HuH-7.5 (cell line): ENCODE data around the gene LSM2.
"Not testable (repeated sequence)": the region's sequence is repeated elsewhere in the genome, so short reads cannot be mapped to it uniquely, and the experiment has no call there.

Experiments
- DNase-seq: peaks from one replicate; pipeline ENCODE4 v3.0.0; 2011; ENCODE audit warnings: low spot score

Gene LSM2

DNA sequence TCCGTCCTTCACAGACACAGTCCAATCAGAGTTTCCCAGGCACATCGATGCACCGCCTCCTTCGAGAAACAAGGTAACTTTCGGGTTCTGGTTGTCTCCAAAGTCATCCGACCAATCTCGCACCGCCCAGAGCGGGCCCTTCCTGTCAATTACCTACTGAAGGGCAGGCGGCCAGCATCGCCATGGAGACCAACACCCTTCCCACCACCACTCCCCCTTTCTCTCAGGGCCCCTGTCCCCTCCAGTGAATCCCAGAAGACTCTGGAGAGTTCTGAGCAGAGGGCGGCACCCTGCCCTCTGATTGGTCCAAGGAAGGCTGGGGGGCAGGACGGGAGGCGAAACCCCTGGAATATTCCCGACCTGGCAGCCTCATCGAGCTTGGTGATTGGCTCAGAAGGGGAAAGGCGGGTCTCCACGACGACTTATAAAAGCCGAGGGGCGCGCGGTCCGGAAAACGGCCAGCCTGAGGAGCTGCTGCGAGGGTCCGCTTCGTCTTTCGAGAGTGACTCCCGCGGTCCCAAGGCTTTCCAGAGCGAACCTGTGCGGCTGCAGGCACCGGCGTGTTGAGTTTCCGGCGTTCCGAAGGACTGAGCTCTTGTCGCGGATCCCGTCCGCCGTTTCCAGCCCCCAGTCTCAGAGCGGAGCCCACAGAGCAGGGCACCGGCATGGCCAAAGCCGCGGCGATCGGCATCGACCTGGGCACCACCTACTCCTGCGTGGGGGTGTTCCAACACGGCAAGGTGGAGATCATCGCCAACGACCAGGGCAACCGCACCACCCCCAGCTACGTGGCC, 20.7 kb upstream of the LSM2 start, which contains the start of gene HSPA1B:
Gene HSPA1B, plus strand, starts transcription at position 453 of the 794 bp plus-strand sequence. Its CDS starts 213 bp downstream, at position 666.
- peak; percentile 88 for DNase-seq

DNA sequence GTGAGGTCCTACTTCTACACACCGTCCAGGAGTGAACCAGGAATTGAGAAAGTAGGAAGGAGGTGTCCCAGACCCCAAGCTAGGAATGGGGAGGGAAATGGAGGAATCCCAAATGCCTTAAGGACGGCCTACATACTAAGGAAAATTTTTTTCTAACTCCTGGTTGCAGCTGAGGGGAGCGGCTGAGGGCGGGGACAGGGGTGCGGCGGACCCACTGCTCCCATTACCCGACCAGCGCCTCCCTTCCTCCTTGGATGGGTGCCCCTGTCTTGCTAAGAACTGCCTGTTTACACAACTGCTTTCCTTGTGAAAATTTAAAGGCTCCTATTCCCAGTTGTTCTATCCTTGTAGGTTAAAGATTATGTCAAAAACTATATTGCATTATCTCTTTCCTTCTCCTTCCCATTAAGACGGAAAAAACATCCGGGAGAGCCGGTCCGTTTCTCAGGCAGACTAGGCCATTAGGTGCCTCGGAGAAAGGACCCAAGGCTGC, 20.1 kb upstream of the LSM2 start:
- DNase-seq, result no peak

DNA sequence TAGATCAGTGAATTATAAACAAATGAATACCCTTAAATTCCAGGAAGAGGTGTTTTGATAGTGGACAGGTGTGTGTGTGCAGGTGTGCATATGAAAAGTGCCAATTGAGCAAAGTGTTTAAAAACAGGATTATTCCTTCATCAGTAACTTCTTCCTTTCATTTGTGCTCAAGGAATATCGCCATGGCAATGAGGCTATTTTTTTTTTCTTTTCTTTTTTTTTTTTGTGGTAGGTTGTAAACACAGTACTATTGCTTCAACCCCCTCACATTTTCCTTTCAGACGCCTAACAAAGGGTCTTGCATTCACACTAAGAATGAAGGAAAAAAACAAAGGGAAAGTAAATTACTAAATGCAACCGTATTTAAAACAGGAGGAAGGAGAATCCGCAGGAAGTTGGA, 18.8 kb upstream of the LSM2 start:
- no peak for DNase-seq

DNA sequence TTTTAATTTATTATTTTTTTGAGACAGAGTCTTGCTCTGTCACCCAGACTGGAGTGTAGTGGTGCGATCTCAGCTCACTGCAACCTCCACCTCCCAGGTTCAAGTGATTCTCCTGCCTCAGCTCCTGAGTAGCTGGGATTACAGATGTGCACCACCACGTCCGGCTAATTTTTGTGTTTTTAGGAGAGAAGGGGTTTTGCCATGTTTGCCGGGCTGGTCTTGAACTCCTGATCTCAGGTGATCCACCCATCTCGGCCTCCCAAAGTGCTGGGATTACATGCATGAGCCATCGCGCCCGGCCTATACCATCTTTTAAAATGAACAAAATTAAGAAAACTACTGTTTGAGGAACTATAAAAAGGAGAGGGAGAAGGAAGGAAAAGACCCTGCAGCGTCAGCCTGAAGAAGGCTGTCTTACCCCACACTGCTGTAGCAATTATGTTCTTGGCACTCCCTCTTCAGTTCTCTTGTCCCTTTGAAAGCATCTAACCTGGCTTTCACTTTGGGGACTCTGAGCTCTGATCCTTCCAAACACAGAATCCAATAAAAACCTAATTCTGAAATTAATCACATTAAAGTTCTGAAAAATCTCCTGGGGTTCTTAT, 16.9 kb upstream of the LSM2 start:
- DNase-seq, result not testable (repeated sequence)

DNA sequence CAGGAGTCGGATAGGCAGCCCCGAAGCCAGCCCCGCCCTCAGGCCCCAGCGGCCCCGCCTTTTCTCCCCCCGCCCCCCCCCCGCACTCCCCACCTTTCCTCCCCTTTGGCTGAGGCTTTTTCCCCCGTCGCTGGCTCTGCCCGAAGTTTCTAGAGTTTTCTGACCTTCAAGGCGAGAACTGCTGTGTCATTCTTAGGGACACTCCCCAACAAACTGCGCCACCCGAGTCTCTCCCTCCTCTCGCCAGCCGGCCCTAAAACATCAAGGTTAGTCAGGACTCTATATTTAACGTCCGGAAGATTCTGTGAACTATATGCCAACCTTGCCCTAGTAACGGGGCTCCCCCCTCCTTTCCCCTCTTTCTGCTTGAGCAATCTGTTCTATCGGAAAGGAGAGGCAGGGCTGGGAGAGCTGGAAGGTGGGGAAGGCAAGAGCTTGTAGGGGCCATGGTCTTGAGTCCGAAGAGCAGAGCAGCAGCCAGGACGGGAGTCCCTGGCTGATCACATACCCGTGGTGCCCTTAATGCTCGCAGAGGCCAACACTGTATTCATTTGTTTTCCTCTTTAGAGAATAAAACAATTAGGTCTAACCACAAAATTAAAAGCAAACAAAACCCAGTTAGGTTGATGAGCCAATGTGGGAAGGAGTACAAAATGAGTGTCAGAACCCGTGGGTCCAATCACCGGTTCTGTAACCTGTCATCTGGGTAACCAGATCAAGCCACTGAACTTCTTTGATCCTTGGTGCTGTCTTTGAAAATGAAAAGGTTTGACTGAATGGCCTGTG, 15.5 kb upstream of the LSM2 start:
- peak; percentile 45 for DNase-seq

DNA sequence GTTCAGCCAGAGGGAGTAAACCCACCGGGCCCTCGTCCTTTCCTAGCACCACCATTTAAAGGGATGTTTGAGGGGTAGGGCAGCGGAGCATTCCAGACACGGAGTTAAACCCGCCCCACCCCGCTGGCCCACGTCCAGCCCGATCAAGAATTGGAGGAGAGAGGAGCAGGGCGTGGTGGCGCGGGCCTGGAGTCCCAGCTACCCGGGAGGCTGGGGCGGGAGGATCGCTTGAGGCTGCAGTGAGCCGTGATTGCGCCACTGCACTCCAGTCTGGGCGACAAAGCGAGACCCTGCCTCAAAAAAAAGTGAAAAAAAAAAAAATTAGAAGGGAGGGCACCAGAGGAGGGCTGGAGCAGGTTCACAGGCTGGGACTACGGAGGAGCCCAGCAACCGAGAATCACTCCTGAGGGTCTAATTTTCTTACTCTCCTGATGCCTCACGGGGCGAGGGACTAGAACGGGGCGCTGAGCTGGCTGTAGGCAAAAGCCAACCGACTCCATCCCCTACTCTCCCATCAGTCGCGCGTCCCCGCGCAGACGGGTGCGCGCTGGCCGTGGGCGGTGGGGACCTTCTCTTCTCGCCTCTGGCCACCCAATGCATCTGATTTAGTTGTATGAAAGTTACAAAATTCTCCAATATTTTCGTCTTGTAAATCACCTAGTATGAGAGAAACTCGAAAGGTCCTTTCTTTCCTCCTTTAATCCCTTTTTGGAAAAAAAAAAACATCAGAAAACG, 14.7 kb upstream of the LSM2 start:
- DNase-seq, result peak; percentile 32

DNA sequence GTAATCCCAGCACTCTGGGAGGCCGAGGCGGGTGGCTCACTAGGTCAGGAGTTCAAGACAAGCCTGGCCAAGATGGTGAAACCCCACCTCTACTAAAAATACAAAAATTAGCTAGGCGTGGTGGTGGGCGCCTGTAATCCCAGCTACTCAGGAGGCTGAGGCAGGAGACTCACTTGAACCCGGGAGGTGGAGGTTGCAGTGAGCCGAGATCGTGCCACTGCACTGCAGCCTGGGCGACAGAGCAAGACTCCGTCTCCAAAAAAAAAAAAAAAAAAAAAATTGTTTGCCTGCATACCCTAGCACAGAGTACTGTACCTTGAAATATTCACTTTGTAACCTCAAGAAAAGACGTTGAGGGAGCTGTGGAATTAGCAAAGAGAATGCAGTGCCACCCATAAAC, 13.6 kb upstream of the LSM2 start:
- DNase-seq, result not testable (repeated sequence)

DNA sequence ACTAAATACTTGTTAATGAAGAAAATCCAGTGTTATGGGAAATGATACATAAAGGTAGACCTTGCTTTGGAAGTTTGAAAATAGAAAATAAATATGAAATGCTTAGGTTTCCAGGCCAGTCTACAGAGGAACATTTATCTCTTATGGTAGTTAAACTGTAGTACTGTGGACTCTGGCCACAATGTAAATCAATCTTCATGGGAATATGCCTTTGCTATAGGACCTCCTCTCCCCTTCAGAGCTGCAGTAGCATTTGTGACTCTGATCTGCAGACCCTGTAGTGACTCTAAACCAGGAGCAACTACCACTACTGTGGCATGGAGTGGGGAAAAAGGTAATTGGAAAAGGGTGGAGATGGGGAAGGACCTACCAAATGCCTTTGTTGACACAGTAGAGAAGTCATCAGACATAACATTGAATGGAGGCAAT, 13.1 kb upstream of the LSM2 start:
- DNase-seq, result no peak

DNA sequence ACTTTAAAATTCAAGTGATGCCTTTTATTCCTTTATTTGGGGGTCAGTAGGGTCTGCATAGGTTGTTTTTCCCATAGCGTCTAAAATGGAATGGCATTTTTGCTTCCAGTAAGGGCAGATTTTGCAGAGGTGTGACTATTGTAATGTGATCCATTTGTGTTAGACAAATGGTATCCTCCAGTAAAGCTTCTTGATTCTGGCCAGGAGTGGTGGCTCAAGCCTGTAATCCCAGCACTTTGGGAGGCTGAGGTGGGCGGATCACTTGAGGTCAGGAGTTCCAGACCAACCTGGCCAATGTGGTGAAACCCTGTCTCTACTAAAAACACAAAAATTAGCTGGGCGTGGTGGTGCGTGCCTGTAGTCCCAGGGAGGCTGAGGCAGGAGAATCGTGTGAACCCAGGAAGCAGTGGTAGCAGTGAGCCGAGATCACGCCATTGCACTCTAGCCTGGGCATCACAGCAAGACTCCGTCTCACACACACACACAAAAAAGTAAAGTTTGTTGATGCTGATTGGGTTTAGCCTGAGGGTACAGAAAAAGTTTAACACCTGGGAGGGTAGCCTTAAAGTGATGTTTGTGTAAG, 11.3 kb upstream of the LSM2 start:
- DNase-seq, result not testable (repeated sequence)

DNA sequence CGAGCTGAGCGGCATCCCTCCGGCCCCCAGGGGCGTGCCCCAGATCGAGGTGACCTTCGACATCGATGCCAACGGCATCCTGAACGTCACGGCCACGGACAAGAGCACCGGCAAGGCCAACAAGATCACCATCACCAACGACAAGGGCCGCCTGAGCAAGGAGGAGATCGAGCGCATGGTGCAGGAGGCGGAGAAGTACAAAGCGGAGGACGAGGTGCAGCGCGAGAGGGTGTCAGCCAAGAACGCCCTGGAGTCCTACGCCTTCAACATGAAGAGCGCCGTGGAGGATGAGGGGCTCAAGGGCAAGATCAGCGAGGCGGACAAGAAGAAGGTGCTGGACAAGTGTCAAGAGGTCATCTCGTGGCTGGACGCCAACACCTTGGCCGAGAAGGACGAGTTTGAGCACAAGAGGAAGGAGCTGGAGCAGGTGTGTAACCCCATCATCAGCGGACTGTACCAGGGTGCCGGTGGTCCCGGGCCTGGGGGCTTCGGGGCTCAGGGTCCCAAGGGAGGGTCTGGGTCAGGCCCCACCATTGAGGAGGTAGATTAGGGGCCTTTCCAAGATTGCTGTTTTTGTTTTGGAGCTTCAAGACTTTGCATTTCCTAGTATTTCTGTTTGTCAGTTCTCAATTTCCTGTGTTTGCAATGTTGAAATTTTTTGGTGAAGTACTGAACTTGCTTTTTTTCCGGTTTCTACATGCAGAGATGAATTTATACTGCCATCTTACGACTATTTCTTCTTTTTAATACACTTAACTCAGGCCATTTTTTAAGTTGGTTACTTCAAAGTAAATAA, 10.6 kb upstream of the LSM2 start:
- DNase-seq, result not testable (repeated sequence)

DNA sequence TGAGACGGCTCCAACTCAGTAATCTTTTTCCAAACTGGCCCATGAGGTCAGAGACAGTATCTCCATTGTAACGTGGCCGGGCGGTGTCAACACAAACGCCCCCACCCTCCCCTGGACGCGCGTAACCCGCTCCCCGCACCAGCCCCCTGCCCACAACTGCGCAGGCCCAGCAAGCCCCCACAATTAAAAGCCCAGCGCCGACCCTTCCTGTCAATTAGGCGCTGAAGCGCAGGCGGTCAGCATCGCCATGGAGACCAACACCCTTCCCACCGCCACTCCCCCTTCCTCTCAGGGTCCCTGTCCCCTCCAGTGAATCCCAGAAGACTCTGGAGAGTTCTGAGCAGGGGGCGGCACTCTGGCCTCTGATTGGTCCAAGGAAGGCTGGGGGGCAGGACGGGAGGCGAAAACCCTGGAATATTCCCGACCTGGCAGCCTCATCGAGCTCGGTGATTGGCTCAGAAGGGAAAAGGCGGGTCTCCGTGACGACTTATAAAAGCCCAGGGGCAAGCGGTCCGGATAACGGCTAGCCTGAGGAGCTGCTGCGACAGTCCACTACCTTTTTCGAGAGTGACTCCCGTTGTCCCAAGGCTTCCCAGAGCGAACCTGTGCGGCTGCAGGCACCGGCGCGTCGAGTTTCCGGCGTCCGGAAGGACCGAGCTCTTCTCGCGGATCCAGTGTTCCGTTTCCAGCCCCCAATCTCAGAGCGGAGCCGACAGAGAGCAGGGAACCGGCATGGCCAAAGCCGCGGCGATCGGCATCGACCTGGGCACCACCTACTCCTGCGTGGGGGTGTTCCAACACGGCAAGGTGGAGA, 8.5 kb upstream of the LSM2 start, which contains the start of the genes HSPA1A and HSPA1L:
Gene HSPA1A, plus strand, starts transcription at position 519 of the 814 bp plus-strand sequence. Its CDS starts 214 bp downstream, at position 733.
Gene HSPA1L, minus strand, starts transcription at position 259 of the 814 bp plus-strand sequence. CDS start 3,311 bp downstream, outside the sequence.
- peak; percentile 95 for DNase-seq

DNA sequence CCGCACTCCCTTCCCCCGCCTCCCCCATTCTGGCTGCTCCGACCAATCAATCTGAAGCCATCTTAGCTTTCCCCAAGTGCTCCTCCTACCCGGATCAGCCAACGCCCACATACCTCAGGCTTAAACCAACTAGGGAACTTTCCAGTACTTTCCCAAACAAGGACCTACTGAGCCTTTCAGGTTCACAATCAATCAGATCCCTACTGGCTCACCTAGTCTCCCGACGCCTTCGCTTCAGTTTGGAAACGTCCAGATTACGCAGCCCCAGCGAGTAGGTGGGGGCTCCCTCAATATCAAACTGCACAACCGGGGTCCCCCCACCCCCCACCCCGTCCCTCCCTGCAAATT, 7.9 kb upstream of the LSM2 start:
- DNase-seq, result peak; percentile 57

DNA sequence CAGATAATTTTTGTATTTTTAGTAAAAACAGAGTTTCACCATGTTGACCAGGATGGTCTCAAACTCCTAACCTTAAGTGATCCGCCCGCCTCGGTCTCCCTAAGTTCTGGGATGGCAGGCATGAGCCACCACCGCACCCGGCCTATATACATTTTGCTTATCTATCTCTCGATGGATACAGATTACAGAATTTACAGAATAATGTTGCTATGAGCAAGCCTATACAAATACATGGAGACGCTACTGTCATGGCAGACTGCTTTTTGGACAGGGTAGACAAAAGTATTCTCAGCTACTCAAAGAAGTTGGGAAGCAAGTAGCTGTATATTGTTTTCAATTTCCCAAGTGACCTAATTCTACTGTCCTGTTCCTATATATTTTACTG, 6.7 kb upstream of the LSM2 start:
- no peak for DNase-seq

DNA sequence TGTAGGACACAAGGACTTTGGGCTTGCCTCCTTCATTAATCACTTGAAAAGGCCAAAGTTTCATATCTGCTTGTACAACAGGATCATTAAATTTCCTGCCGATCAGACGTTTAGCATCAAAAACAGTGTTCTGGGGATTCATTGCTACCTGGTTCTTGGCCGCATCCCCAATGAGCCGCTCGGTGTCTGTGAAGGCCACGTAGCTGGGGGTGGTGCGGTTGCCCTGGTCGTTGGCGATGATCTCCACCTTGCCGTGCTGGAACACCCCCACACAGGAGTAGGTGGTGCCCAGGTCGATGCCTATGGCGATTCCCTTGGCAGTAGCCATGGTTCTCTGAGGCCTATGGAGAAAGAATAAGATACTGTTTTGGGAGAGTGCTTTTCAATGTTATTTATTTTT, 4.9 kb upstream of the LSM2 start:
- DNase-seq, result no peak

DNA sequence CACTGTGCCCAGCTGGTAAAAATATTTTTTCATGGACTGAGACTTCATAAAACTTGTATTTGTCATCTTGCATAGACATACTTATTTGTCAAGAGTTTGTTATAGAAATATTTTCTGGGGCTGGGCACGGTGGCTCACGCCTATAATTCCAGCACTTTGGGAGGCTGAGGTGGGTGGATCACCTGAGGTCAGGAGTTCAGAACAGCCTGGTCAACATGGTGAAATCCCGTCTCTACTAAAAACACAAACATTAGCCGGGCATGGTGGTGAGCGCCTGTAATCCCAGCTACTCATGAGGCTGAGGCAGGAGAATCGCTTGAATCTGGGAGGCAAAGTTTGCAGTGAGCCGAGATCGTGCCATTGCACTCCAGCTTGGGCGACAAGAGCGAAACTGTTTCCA, 1.8 kb upstream of the LSM2 start:
- DNase-seq, result not testable (repeated sequence)

DNA sequence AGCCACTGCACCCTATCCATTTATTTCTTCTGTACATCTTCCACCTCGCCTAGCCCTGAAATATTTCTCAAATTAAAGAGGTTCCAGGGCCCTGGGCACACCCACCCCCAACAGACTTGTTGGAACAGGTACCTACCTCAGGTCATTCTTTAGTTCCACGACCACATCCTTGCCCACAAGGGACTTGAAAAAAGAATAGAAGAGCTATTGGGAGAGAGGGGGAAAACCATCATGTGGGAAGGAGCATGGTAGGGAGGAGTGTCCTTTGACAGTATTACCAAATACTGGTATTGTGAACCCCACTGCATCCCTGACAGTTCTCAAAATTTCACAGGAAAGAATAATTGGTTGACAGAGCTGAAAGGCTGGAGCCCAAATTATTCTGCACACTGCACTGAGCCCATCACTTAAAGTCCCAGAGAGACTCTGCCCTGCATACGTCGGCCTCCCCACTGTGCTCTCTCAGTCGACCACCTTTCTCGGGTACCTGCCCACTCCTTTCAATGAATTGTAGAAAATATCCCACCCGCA, 762 bp downstream of the LSM2 start:
- DNase-seq, result no peak

DNA sequence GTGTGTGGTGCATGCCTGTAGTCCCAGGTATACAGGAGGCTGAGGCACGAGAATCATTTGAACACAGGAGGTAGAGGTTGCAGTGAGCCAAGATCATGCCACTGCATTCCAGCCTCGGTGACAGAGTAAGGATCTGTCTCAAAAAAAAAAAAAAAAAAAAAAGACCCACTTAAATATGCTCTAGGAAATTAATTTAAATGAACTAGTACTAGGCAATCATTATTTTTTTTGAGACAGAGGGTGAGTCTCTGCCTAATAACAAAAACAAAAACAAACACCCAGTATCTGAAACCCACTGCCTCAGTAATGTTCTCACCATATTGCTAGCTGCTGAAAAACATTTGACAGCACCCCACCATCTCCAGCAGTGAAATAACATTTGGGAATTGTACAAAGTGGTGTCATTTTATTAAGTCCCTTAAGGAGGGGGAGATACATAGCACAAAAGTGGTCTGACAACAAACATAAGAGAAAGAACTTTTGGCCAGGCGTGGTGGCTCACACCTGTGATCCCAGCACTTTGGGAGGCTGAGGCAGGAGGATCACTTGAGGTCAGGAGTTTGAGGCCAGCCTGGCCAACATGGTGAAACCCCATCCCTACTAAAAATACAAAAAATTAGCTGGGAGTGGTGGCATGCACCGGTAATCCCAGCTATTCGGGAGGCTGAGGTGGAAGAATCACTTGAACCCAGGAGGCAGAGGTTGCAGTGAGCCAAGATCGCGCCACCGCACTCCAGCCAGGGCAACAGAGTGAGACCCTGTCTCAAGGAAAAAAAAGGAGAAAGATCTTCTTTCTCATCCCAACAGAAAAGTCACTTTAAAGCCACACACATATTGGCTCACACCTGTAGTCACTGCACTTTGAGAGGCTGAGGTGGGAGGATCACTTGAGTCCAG, 5.5 kb downstream of the LSM2 start:
- DNase-seq, result not testable (repeated sequence)

DNA sequence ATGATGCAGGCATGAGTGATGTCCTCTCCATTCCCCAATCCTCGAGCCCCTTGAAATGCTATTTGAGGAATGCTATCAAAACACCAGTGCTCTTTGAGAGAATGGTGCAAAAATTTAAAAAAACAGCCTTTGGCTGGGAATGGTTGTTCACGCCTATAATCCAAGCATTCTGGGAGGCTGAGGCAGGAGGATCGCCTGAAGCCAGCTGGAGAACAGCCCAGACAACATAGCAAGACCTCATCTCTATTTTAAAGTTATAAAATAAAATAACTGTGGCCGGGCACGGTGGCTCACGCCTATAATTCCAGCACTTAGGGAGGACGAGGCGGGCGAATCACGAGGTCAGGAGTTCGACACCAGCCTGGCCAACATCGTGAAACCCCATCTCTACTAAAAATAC, 7.0 kb downstream of the LSM2 start:
- DNase-seq, result no peak
